GM10266 (cell line): Measurements from ENCODE around the gene SUPT20HL1.
"Not testable (repeated sequence)": the region's sequence is repeated elsewhere in the genome, so short reads cannot be mapped to it uniquely, and the experiment has no call there.

Experiments used
- DNase-seq: peaks from one replicate; pipeline ENCODE4 v3.0.0; 2012; ENCODE audit errors: extremely low spot score
- CTCF ChIP-seq: IDR thresholded peaks from 2 replicates; pipeline ENCODE4 v1.5.1; 2012; ENCODE audit warnings: mild to moderate bottlenecking, low read depth; ENCODE audit not compliant: control insufficient read depth, insufficient read depth; ENCODE audit errors: missing control alignments

SUPT20HL1 gene

DNA sequence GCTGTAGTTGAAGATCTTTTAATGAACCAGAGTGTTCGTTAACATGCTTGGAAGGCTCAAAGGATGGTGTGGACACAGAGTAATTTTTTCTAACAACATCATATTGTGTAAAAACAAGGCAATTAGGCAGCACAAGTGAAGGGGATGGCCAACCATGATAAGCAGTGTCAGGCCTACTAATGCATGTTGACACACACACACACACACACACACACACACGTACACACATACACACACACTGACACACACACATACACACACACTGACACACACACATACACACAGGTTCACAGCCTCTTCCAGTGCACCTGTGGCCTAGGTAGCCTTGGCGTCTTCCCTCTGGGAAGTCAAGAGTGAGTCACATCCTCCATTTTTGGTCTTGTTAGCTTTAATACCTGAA, at the start of gene SUPT20HL1:
TSS of gene SUPT20HL1 (plus strand) at position 368 of the 400 bp plus-strand sequence. CDS start 2,122 bp downstream, outside the sequence.
- no peak for DNase-seq
- no peak for TF ChIP-seq CTCF

- DNase-seq, result not testable (repeated sequence)
These were observed 49.5 kb upstream of the SUPT20HL1 start for GRCh38 chrX:24310916-24311315.

- not testable (repeated sequence) for DNase-seq
These were observed 48.8 kb upstream of the SUPT20HL1 start for GRCh38 chrX:24311507-24312248.

DNA sequence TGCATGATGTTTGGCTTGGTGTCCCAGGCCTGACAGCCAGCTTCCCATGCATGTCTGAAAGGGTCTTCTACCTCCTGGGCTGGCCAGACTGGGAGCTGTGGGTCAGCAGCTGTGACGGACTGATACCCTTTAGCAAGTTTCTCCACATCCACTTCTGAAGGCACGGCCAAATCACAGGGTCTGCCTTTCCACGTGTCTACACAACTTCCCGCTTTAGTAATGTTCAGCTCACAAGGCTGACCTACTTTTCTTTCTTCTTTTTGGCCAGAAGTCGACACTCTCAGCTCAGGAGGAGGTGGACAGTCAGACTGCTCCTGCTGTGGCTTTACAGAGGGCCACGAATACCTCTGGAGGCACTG, 48.2 kb upstream of the SUPT20HL1 start:
- DNase-seq, result not testable (repeated sequence)

- no peak for TF ChIP-seq CTCF
- DNase-seq, result no peak
These were observed 46.3 kb upstream of the SUPT20HL1 start, which contains the start of gene SUPT20HL2 for GRCh38 chrX:24314019-24314635. Gene SUPT20HL2 (minus strand): TSS chrX:24314069. CDS start chrX:24313315, 754 bp downstream.

GRCh38 chrX:24316111-24316510, 44.3 kb upstream of the SUPT20HL1 start:
- no peak for TF ChIP-seq CTCF
- no peak for DNase-seq

- TF ChIP-seq CTCF, result no peak
These were observed 42.9 kb upstream of the SUPT20HL1 start for GRCh38 chrX:24317567-24317966.

GRCh38 chrX:24321741-24322395, 38.6 kb upstream of the SUPT20HL1 start:
- DNase-seq, result no peak
- no peak for TF ChIP-seq CTCF

More at GRCh38 chrX:24317567-24317966, 42.9 kb upstream of the SUPT20HL1 start:
- DNase-seq, result no peak

DNA sequence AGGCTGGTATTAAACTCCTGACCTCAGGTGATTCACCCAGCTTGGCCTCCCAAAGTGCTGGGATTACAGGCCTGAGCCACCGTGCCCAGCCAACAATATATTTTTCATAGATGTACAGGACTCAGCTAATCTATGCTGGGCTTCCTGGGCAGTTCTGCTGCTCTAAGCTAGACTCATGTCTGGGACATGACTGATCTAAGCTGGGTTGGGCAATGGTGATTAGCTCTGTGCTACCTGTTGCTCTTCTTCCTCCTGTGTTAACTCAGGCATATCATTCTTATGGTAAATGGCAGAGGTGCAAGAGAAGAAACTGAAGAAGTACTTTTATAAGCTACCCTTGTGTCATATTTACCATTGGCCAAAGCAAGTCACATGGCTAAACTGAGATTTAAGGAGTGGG, 35.2 kb upstream of the SUPT20HL1 start:
- no peak for DNase-seq
- TF ChIP-seq CTCF, result no peak
